Ovary (tissue), 9 donors: Measurements from ENCODE around the gene HOXA4. TPM values are rescaled to one million over a fixed set of nuclear protein-coding genes. Genes with fewer than 3 reads are reported as not detected.

Source experiments
- DNase-seq, 5 donors: peaks; one replicate each; pipeline ENCODE4 v3.0.0-alpha.2; 2019 to 2020
- H3K27ac ChIP-seq, 2 donors: fragments of 200-600 bp; one replicate each; pipeline versions ENCODE4 v1.5.1 to v1.8.0; 2019 to 2022
- H3K27me3 ChIP-seq: fragments of 200-600 bp; one replicate; pipeline ENCODE4 v1.8.0; 2022
- H3K36me3 ChIP-seq: fragments of 200-600 bp; sonication (generic); one replicate; pipeline ENCODE4 v1.5.1; 2019
- H3K4me1 ChIP-seq: one replicate; pipeline ENCODE4 v1.8.1; 2013; ENCODE audit warnings: mild to moderate bottlenecking, moderate library complexity; ENCODE audit not compliant: insufficient read depth
- H3K4me3 ChIP-seq: fragments of 200-600 bp; sonication (generic); one replicate; pipeline ENCODE4 v1.5.1; 2017
- H3K9me3 ChIP-seq, 2 donors: fragments of 200-600 bp in 1 of 2; sonication (generic) in 1 of 2; one replicate each; pipeline versions ENCODE4 v1.5.1 to v1.8.1; 2013 to 2019; ENCODE audit warnings: mild to moderate bottlenecking in 1 of 2, moderate library complexity in 1 of 2
- CTCF ChIP-seq, 3 donors: fragments of 450-650 bp in 2 of 3; fragments of 200-600 bp in 1 of 3; IDR thresholded peaks; one replicate each; pipeline versions ENCODE4 v1.5.1 to v1.8.0; 2016 to 2022; ENCODE audit warnings: antibody characterized with exemption in 3 of 3, mild to moderate bottlenecking in 1 of 3
- EP300 ChIP-seq: sonication (generic); formaldehyde crosslinking; IDR thresholded peaks from one replicate; pipeline ENCODE4 v1.6.1; 2017; ENCODE audit warnings: antibody characterized with exemption
- POLR2A ChIP-seq: fragments of 450-650 bp; IDR thresholded peaks from one replicate; pipeline ENCODE4 v1.6.1; 2017; ENCODE audit warnings: antibody characterized with exemption, mild to moderate bottlenecking, moderate library complexity
- WGBS, 3 donors: extraction: QIAGEN DNeasy Blood & Tissue Kit in 1 of 3; methylation state at CpG; one replicate each; pipeline versions ENCODE4 v1.1.5 to v1.1.7; 2013 to 2017; 5-methylcytosine and 5-hydroxymethylcytosine counted together
- intact Hi-C, 4 donors: fragments of 100-400 bp; cut with DNase I; formaldehyde crosslinking; loops; one replicate each; pipeline versions ENCODE4 v1.11.0 to v1.15.1; 2022 to 2023
- polyA plus RNA-seq, 2 donors: library from polyadenylated mRNA; stranded (reverse); fragments of 200-250 nt in 1 of 2; fragments of 350-450 nt in 1 of 2; fragmentation: Illumina TruSeq in 1 of 2; extraction: RNeasy Lipid Tissue Mini Kit (QIAGEN cat#74804) in 1 of 2; gene quantifications; one replicate each; pipeline ENCODE4 v1.2.3, GENCODE V29; 2013 to 2014
- total RNA-seq, 7 donors: library from RNA; depleted of rRNA in 2 of 7; stranded (reverse); fragments of >200 nt in 2 of 7; fragmentation: NEBNext Ultra II Directional in 3 of 7; extraction: Animal tissue kit (Norgen Biotek cat#: 25700) in 3 of 7; gene quantifications; one replicate each; pipeline versions ENCODE4 v1.1.0 to v1.2.4, GENCODE V29; 2016 to 2023
- donor health status: DM: no; HTN: no; CAD: no; lungs with moderate emphysema.
- donor health status: DM: no; HTN: no; CAD: no.
- donor health status: Bipolar disorder and iron deficiency.
- donor health status: DM: yes; HTN: yes; CAD: no.
- donor health status: DM: no; HTN: no; CAD: no.
- donor health status: DM: yes; HTN: yes; CAD: no.

The HOXA4 gene
- total and polyA plus RNA-seq, 9 donors, result 0.22 to 34.0 (median 3.5) TPM

- Histone ChIP-seq H3K36me3 (no peaks in the 10 kb centered on the region), H3K27me3 (no peaks in the 10 kb centered on the region), H3K9me3 (peaks cover 0 to 10% of the 10 kb centered on the region in 2 donors), H3K4me1 (peaks cover 4% of the 10 kb centered on the region), H3K27ac (no peak overlapping the region), H3K4me3 (peak overlapping the region; percentile 74)
- TF ChIP-seq CTCF (IDR thresholded peaks at IDR 0.05) (no peak), POLR2A (no peak), EP300 (no peak)
- 62 to 69% (median 68%) methylated on average over 13 of the region's 13 CpGs for WGBS, 3 donors
- intact Hi-C loops, result loop anchor here in 1 of 4 donors (10.0 kb wide), 2 partner anchors 945 to 1255 kb away; partner anchors contain the start of genes CBX3 and HNRNPA2B1
- DNase-seq, result peak in 2 of 5 donors; percentile 11 to 30
These were observed 19.4 kb upstream of the HOXA4 start for GRCh38 chr7:27149842-27150567.

GRCh38 chr7:27148756-27149641, 18.4 kb upstream of the HOXA4 start:
- Histone ChIP-seq H3K27me3 (no peaks in the 10 kb centered on the region), H3K4me1 (peaks cover 4% of the 10 kb centered on the region), H3K9me3 (peaks cover 0 to 10% of the 10 kb centered on the region in 2 donors), H3K27ac (no peak overlapping the region), H3K36me3 (no peaks in the 10 kb centered on the region), H3K4me3 (peak overlapping the region; percentile 74)
- intact Hi-C loops, result no loop called here
- peak in 2 of 5 donors; percentile 5 to 17 for DNase-seq
- WGBS, 3 donors, result 56 to 61% (median 60%) methylated on average over 30 of the region's 30 CpGs
- TF ChIP-seq POLR2A, result no peak

GRCh38 chr7:27148031-27148755, 17.6 kb upstream of the HOXA4 start:
- 27 to 41% (median 33%) methylated on average over 25 to 28 of the region's 28 CpGs for WGBS, 3 donors
- Histone ChIP-seq H3K27ac (no peak overlapping the region), H3K36me3 (no peaks in the 10 kb centered on the region), H3K9me3 (peaks cover 0 to 10% of the 10 kb centered on the region in 2 donors), H3K4me3 (peak overlapping the region; percentile 74), H3K27me3 (no peaks in the 10 kb centered on the region), H3K4me1 (peaks cover 5% of the 10 kb centered on the region)
- TF ChIP-seq POLR2A (no peak), EP300 (no peak), CTCF (IDR thresholded peaks at IDR 0.05) (no peak)
- peak in 2 of 5 donors; percentile 7 to 27 for DNase-seq
- intact Hi-C loops, result no loop called here

- H3K9me3 ChIP-seq, result peaks cover 0 to 10% of the 10 kb centered on the region in 2 donors
- WGBS, 3 donors, result 10 to 14% (median 13%) methylated on average over 43 to 63 of the region's 63 CpGs
- no peaks in the 10 kb centered on the region for H3K27me3 ChIP-seq
- H3K27ac ChIP-seq, result no peak within 1 kb of the TSS
- TF ChIP-seq POLR2A (no peak), CTCF (IDR thresholded peaks at IDR 0.05) (no peak), EP300 (no peak)
- H3K4me1 ChIP-seq, result peaks cover 5% of the 10 kb centered on the region
- H3K4me3 ChIP-seq, result peak within 1 kb of the TSS; percentile 74
- no peaks in the 10 kb centered on the region for H3K36me3 ChIP-seq
- DNase-seq, result peak in 3 of 5 donors; percentile 9 to 45 (median 35)
- intact Hi-C loops, result no loop called here
These were observed 16.9 kb upstream of the HOXA4 start, which contains the start of gene HOXA6 for GRCh38 chr7:27147199-27148030. TSS of gene HOXA6 (minus strand) at chr7:27147774. CDS start at chr7:27147749, 25 bp downstream.
